HG03064 (cell line): ENCODE results near the gene KDM5B.
"Not testable (repeated sequence)": the region's sequence is repeated elsewhere in the genome, so short reads cannot be mapped to it uniquely, and the experiment has no call there.

Experiments
- ATAC-seq: cut with Tn5 transposase; IDR thresholded peaks from one replicate; pipeline ENCODE4 v1.9.1; 2021; ENCODE audit warnings: low read depth; ENCODE audit not compliant: unreplicated experiment

KDM5B gene

DNA sequence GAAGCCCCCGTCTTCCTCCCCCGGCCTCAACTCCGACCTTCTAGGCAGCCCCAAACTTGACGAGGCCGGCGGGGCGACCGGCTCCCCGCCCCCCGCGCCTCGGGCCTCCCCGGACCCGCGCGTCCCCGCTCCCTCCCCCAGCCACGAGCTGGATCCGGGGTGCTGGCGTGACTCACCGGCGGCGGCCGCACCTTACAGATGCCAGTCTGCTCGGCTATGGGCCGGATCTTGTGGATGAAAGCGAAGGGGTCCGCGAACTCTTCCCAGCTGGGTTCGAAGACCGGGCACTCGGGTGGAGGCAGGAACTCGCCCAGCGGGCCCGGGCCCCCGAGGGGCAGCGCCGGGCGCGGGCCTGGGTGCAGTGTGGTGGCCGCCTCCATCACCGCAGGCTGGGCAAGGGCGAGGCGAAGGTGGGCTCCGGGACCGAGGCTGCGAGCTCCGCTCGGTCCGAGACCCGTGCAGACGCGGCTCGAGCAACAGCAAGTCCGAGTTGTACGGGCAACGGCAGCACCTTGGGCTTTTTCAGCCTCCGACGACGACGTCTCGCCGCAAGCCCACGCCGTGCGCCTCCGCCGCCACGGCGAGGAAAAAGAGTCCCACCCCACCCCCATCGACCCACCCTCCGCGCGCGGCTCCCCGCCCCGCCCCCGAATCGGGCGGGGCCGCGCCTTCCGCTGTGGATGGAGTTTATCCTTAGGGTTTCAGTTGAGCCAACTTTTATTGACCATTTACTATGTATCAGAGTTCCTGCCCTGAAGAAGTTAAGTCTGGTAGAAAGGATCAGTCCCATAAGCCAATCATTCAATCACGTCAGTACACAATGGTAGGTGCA lies at the start of gene KDM5B:
KDM5B (minus strand) TSS at position 496 of the 832 bp plus-strand sequence; CDS start at position 380, 116 bp downstream.
- ATAC-seq = no peak

- no peak for ATAC-seq
Measured at GRCh38 chr1:202857136-202857610, 49.0 kb upstream of the KDM5B start.

GRCh38 chr1:202856014-202856413 lies 47.8 kb upstream of the KDM5B start:
- no peak for ATAC-seq

DNA sequence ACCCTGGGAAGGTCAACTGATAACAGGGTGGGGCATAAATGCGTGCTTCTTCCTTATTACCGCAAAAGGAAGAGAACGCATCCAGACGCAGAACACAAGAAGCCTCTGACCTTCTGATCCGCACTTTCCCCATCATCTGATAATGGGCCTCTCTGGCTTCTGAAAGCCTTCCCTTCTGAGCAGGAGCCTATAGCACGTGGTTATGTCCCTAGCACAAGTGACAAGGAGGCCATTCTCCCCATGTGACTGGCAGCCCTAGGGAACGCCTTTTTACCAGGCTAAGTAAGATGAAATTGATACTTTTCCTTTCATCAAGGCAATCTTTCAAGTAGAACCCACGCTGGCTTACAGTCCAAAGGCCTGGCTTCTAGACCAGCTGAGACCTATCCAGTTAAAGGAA lies 46.6 kb upstream of the KDM5B start:
- no peak for ATAC-seq

DNA sequence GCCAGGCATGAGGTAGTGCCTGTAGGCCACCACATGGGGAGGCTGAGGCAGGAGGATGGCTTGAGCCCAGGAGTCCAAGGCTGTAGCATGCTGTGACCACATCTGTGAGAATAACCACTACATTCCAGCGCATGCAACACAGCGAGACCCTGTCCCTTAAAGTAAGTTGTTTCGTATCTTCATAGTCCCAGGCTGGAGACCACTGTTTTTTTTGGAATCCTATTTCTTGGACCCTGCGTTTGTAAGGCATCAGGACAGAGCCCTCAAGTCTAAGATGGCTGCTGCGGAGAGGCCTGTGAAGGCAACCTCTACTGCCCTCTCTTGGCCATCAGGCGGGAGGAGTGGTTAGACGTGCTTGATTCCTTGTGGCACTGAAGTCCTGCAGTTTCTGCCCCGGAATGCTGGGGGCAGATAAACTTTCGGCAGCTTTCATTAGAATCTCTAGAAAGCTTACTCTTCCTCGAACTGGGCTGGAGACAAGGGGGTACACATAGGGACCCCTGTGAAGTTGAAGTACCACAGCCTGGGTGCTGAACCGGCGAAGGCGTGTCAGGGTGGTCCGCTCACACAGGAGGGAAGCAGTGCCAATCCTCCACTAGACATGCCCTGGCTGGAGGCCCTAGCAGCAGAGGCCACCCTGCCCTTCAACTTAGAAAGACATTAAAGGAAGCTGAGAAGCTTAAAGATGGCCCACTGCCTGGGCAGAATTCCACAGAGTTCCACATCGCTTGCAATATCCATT lies 44.1 kb upstream of the KDM5B start:
- ATAC-seq = no peak

GRCh38 chr1:202850593-202851362 lies 42.6 kb upstream of the KDM5B start:
- no peak for ATAC-seq

GRCh38 chr1:202848191-202848542 lies 39.9 kb upstream of the KDM5B start:
- no peak for ATAC-seq

- ATAC-seq = no peak
Measured at GRCh38 chr1:202844935-202845334, 36.7 kb upstream of the KDM5B start.

DNA sequence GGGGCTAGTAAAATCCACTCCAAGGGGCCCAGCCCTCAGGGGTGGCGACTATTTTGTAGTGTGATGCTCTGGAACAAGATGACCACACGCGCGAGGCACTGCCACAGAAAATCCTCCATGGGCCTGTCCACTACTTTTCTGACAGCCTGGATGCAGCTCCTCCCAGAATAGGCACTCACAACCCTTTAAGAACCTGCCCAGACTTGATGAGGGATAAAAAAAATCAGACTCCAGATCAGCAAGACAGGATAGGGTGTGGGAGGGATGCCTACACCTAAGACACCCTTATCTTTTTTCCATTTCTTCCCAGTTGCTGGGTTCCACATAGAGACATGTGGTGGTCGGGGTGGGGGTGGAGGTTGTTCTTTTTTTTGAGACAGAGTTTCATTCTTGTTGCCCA lies 36.0 kb upstream of the KDM5B start:
- no peak for ATAC-seq

DNA sequence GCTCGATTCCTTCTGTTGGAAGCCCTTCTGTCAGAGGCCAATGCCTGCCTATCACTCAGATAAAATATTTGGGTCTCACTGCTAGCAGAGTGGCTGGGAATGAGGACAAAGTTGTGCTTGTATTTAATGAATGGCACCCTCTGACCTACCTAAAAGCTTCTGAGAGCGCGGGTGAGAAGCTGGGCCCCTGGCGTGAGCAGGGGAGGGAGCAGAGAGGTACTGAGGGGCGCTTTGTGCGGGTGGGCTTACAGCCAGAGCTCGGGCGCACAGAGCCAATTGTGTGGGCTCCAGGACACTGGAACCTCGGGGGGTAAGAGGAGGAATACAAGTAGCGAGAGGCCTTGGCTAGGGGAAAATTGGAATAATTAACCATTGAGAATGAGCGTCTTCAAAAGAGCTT lies 34.9 kb upstream of the KDM5B start:
- ATAC-seq = no peak

- ATAC-seq = no peak
Measured at GRCh38 chr1:202837746-202838262, 29.6 kb upstream of the KDM5B start.

DNA sequence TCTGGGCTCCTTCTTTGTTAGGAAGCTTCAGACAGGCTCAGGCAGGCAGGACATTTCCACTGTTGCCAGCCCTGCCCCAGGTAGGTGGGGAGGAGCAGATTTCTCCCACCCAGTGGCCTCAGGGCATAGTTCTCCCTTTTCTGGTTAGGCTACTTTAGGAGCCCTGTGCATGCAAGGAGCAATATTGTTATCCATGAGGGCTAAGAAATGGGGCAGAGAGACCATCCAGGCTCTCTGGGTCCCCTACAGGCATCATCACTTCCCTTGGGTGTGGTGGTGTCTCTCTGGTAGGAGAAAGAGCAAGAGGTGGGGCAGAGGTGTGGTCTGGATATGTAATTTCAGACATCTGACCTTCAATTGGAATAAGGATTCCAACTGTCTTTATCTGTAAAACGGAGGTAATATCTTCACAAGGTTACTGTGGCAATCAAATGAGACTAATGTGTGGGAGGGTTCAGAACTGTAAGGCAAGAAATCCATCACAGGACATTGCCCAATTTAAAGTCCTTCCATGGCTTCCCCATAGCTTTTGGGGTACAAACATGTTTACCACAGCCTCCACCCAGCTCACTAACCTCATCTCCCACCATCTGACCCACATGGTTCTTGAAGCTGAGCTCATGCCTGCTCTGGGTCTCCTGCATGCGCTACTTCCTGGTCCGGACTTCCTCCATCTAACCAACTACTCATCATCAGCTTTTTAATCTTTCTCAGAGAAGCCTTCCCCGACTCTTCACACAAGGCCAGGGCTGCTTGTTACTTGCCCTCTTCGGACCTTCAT lies 28.6 kb upstream of the KDM5B start:
- ATAC-seq = no peak

- no peak for ATAC-seq
Measured at GRCh38 chr1:202835548-202836072, 27.4 kb upstream of the KDM5B start.

DNA sequence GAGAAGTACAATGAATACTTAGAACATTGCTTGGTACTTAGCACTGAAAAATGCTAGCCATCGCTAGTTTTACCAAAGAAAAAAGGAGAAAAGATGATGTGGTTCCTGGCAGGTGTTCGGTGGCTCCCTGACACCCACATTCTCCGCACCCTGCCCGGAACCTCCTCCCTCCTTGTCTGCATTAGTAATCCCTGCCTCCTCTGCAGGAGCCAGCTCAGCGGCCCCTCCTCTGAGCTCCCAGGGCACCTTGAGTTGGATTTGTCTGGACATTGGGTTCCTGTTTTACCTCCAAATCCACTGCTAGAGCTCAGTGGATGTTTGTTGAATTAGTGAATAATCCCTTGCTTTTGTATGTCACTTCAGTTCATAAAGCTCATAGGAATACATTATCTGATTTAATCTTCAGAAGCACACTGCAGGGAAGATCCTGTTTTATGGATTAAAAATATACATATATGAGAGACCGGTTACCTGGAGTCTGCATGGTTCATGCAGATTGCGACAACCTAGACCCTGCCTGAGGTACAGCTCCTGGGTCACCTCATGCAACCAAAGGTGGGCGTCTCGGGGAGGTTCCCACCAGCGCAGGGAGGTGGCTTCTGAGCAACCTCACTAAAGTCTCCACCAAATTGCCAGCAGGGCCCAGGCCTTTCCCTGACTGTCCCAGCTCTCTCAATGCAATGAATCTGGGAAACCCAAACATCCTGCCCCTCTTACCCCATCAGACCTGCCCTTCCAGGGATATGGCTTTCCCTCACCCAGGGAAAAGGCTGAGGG lies 26.7 kb upstream of the KDM5B start:
- ATAC-seq = no peak

DNA sequence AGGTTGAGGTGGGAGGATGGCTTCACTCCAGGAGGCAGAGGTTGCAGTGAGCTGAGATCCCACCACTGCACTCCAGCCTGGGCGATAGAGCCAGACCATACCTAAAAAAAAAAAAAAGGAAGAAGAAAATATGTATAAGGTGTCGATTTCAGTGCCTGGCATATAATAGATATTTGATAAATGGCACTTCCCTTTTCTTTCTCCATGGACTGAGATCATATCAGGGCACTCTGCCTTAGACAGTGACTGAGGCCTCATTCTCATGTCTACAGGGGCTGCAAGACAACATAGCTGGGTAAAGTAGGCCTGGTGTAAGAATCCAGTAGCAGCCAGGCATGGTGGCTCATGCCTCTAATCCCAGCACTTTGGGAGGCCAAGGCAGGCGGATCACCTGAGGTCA lies 23.7 kb upstream of the KDM5B start:
- no peak for ATAC-seq

DNA sequence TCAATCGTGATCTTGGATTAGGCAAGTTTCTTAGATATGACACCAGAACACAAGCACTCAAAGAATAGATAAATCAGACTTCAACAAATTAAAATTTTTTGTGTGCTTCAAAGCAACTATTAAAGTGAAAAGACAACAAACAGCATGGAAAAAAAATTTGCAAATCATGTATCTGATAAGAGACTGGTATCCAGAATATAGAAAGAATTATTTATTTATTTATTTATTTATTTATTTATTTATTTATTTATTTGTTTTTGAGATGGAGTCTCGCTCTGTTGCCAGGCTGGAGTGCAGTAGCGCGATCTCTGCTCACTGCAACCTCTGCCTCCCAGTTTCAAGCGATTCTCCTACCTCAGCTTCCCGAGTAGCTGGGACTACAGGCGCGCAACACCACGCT lies 21.0 kb upstream of the KDM5B start:
- ATAC-seq = not testable (repeated sequence)

GRCh38 chr1:202825748-202826147 lies 17.5 kb upstream of the KDM5B start:
- ATAC-seq = no peak

GRCh38 chr1:202821467-202821866 lies 13.2 kb upstream of the KDM5B start:
- ATAC-seq = no peak

GRCh38 chr1:202818819-202819218 lies 10.6 kb upstream of the KDM5B start:
- no peak for ATAC-seq
